PFSK-1 (cell line): ENCODE measurements around the gene CROCC2.

Experiments used
- FOXP2 ChIP-seq: optimal IDR thresholded peaks from 2 replicates; pipeline ENCODE3; 2011; ENCODE audit warnings: borderline replicate concordance, control low read depth, inconsistent platforms; ENCODE audit not compliant: insufficient read depth; ENCODE audit errors: extremely low read length, extremely low read depth
- POLR2AphosphoS5 ChIP-seq: IDR thresholded peaks from 2 replicates; pipeline ENCODE4 v1.6.1; 2012; ENCODE audit warnings: low read depth, mild to moderate bottlenecking, control low read depth, low read length, moderate library complexity
- REST ChIP-seq, 2 experiments: IDR thresholded peaks; 2 replicates each; pipeline versions ENCODE4 v1.6.1 to v1.8.0; 2011 to 2012; ENCODE audit warnings: low read depth in 2 of 2, low read length in 2 of 2, control low read depth in 1 of 2, inconsistent platforms in 1 of 2, mild to moderate bottlenecking in 1 of 2, moderate library complexity in 1 of 2; ENCODE audit not compliant: insufficient read depth in 1 of 2
- SIN3A ChIP-seq: IDR thresholded peaks from 2 replicates; pipeline ENCODE4 v1.6.1; 2012; ENCODE audit warnings: mild to moderate bottlenecking, low read length, moderate library complexity, borderline replicate concordance; ENCODE audit not compliant: insufficient read depth
- TAF1 ChIP-seq: IDR thresholded peaks from 2 replicates; pipeline ENCODE4 v1.6.1; 2012; ENCODE audit warnings: low read length, control low read depth, borderline replicate concordance; ENCODE audit not compliant: insufficient read depth

CROCC2 gene

GRCh38 chr2:241000831-241001321 is 94.7 kb downstream of the CROCC2 start:
- TF ChIP-seq FOXP2, result no peak
- no peak for TF ChIP-seq POLR2AphosphoS5
- no peak for TF ChIP-seq TAF1
- TF ChIP-seq SIN3A, result no peak
- no peak for TF ChIP-seq REST (IDR thresholded peaks at IDR 0.05; ENCODE audit: insufficient read depth in 1 of 2, low read depth in 2 of 2, low read length in 2 of 2)

DNA sequence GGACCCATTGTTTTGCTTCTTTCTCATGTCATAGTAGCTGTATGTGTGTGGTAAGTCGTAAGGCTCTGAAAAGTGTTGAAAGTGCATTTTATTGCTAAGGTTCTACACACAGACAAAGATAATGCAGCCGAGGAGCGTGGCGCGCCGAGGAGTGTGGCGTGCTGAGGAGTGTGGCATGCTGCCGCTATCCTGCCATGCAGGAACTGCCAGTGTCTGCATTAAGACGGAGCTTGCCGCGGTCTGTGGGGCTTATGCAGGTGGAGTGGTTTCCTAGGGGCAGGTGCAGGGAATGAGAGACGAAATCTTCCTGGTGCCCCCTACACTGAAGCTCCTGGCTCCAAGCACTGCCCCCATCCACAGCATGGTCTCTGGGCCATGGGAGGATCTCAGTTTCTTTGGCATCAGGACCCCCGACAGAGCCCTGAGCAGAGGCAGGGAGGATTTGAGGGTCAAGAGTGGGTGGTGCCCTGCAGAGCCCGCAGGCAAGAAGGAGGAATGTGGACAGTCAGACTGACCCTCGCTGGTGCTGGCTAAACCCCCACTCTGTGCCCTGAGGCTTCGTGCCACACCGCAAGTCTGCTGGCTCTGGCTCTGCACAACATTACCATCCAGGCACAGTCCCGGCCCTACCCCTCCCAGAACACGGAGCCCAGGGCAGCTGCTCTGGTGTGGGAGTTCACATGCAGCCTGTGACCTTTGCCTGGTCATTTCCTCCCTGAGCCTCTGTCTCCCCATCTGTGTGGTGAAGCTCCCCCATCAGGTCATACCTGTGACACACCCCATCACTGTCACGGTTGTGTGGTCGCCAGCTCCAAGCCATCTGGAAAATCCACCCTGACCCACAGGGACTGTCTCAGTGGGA is 95.5 kb downstream of the CROCC2 start:
- TF ChIP-seq TAF1 (no peak), FOXP2 (no peak), REST (IDR thresholded peaks at IDR 0.05; ENCODE audit: insufficient read depth in 1 of 2, low read depth in 2 of 2, low read length in 2 of 2) (no peak), POLR2AphosphoS5 (no peak), SIN3A (no peak)

DNA sequence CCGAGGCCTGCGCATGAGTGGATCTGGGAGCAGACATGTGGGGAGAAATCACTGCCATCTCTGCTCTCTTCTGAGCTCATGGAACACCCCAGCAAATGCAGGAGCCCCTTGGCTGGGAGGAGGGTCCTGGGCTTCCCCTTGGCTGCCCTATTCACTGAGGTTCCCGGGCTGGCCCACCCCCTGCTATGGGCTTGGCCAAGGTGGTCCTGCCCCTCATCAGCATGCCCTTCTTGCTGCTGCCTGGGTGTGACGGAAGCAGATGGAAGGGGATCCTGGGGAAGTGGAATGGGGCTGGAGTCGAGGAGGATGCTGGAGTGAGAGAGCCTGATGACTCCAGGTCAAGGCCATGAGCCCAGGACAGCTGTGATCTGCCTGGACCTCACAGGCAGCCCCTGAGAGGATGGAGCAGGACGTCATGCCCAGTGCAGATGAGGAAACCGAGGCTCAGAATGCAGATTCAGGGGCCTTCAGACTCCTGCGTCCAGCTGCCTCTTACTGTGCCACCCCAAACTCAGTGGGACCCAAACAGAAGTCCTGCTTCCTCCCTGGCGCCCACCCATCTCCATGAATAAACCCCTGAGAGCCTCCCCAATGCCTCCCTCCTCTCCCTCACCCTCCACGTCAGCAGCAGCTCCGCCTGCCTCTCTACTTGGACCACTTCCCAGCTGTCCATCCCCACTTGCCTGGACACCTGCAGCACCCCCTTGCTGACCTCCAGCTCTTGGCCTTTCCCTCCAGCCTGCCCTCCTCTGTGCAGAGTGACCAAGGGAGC is 96.3 kb downstream of the CROCC2 start:
- TF ChIP-seq POLR2AphosphoS5 (no peak), TAF1 (no peak), FOXP2 (no peak), REST (IDR thresholded peaks at IDR 0.05; ENCODE audit: insufficient read depth in 1 of 2, low read depth in 2 of 2, low read length in 2 of 2) (no peak)

DNA sequence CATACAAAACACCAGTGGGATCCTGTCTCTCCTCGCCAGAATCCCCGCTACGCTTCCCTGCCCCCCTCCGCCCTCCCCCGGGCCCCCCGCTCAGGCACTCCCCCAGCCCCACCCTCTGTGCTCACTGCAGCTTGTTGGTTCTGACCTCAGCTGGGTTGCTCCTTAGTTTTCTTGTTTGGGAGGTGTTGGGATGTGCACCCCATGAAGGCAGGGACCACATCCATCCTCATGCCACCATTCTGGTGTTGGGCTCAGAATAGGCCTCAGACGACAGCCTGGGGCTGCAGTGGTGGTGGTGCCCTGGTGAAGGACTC is 96.9 kb downstream of the CROCC2 start:
- TF ChIP-seq POLR2AphosphoS5, result no peak
- TF ChIP-seq FOXP2, result no peak
- no peak for TF ChIP-seq SIN3A
- no peak for TF ChIP-seq REST (IDR thresholded peaks at IDR 0.05; ENCODE audit: insufficient read depth in 1 of 2, low read depth in 2 of 2, low read length in 2 of 2)
- no peak for TF ChIP-seq TAF1

DNA sequence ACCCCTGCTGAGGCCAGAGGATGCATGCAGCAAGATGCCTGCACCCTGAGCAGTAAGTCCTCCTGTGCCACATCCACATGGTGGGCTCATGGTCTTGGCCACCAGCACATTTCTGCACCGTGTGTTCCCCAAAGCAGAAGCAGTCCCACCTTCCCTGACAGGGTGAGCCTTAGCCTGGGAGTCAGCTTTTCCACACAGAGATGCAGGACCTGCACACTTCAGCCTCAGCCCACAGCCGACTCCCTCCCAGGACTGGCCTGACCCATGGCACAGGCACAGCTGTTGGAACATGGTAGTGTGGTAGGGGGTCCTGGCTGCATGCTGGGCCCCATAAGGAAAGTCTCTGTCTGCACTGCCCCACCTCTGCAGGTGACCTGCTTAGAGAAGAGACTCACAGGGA is 97.2 kb downstream of the CROCC2 start:
- no peak for TF ChIP-seq REST (IDR thresholded peaks at IDR 0.05; ENCODE audit: insufficient read depth in 1 of 2, low read depth in 2 of 2, low read length in 2 of 2)
- TF ChIP-seq TAF1, result no peak
- no peak for TF ChIP-seq SIN3A
- no peak for TF ChIP-seq FOXP2
- TF ChIP-seq POLR2AphosphoS5, result no peak
